Activated CD4-positive, alpha-beta memory T cell treated with anti-CD3 and anti-CD28 coated beads for 36 hours (primary cell): Measurements from ENCODE around the gene VIL1. TPM values are rescaled to one million over a fixed set of nuclear protein-coding genes. Genes with fewer than 3 reads are reported as not detected.

ENCODE experiments used
- CTCF ChIA-PET: fragments of 350-600 bp; sonication (Branson Sonifier 250); formaldehyde crosslinking; loops from one replicate; lab custom pipeline; 2021; ENCODE audit warnings: antibody characterized with exemption, inconsistent platforms; lab: Charles Lee
- POLR2A ChIA-PET: fragments of 350-600 bp; sonication (Branson Sonifier 250); formaldehyde crosslinking; loops from one replicate; lab custom pipeline; 2021; ENCODE audit warnings: antibody characterized with exemption; lab: Charles Lee
- DNase-seq: peaks from one replicate; pipeline ENCODE4 v3.0.0-alpha.2; 2020
- H3K27ac Mint-ChIP-seq: one replicate; pipeline ENCODE4 v1.8.0; 2021; ENCODE audit warnings: mixed read lengths
- H3K27me3 Mint-ChIP-seq: one replicate; pipeline ENCODE4 v1.8.0; 2021; ENCODE audit warnings: mixed read lengths
- H3K36me3 Mint-ChIP-seq: one replicate; pipeline ENCODE4 v1.8.0; 2021; ENCODE audit warnings: mixed read lengths
- H3K4me1 Mint-ChIP-seq: one replicate; pipeline ENCODE4 v1.8.0; 2021; ENCODE audit warnings: low read depth, mixed read lengths
- H3K4me3 Mint-ChIP-seq: one replicate; pipeline ENCODE4 v1.8.0; 2021; ENCODE audit warnings: mild to moderate bottlenecking, mixed read lengths
- H3K9me3 Mint-ChIP-seq: one replicate; pipeline ENCODE4 v1.8.0; 2021; ENCODE audit warnings: mixed read lengths
- intact Hi-C: fragments of 100-400 bp; cut with micrococcal nuclease; formaldehyde crosslinking; loops from one replicate; pipeline ENCODE4 v1.15.1; 2023
- total RNA-seq, 2 experiments: library from RNA; stranded (reverse); gene quantifications; one replicate each; pipeline ENCODE4 v1.2.3, GENCODE V29; 2021

VIL1 gene
- total RNA-seq, 2 experiments from 2014 or later, result not detected

GRCh38 chr2:218432676-218433365, 13.9 kb downstream of the VIL1 start:
- intact Hi-C loops, result no loop called here
- ChIA-PET CTCF (no interaction called here), POLR2A (no interaction called here)
- H3K4me1 Mint-ChIP-seq, result no peaks in the 10 kb centered on the region
- no peaks in the 10 kb centered on the region for H3K36me3 Mint-ChIP-seq
- DNase-seq, result no peak
- no peak overlapping the region for H3K27ac Mint-ChIP-seq
- H3K4me3 Mint-ChIP-seq, result no peak overlapping the region
- H3K9me3 Mint-ChIP-seq, result no peaks in the 10 kb centered on the region
- no peaks in the 10 kb centered on the region for H3K27me3 Mint-ChIP-seq

DNA sequence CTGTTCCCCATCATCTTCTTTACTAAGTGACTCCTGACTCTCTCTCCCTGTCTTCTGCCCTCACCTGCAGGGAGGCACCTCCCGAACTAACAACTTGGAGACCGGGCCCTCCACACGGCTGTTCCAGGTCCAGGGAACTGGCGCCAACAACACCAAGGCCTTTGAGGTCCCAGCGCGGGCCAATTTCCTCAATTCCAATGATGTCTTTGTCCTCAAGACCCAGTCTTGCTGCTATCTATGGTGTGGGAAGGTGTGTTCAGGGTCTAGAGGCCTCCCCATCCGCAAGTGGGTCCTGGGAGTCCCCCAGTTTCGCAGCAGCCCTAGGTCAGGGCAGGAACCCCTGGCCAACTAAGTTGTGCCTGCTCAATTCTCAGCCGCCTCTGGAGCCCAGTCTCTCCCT, 15.5 kb downstream of the VIL1 start:
- intact Hi-C loops, result no loop called here
- Mint-ChIP-seq H3K36me3 (no peaks in the 10 kb centered on the region), H3K4me3 (no peak overlapping the region), H3K27me3 (no peaks in the 10 kb centered on the region), H3K27ac (no peak overlapping the region), H3K9me3 (no peaks in the 10 kb centered on the region), H3K4me1 (no peaks in the 10 kb centered on the region)
- CTCF ChIA-PET, result no interaction called here
- POLR2A ChIA-PET, result no interaction called here
- no peak for DNase-seq

GRCh38 chr2:218435003-218435982, 16.4 kb downstream of the VIL1 start:
- Mint-ChIP-seq H3K4me3 (no peak overlapping the region), H3K4me1 (no peaks in the 10 kb centered on the region), H3K27me3 (no peaks in the 10 kb centered on the region)

GRCh38 chr2:218436992-218437391, 18.1 kb downstream of the VIL1 start:
- CTCF ChIA-PET, result no interaction called here

More at GRCh38 chr2:218435003-218435982, 16.4 kb downstream of the VIL1 start:
- Mint-ChIP-seq H3K36me3 (no peaks in the 10 kb centered on the region), H3K27ac (no peak overlapping the region), H3K9me3 (no peaks in the 10 kb centered on the region)
- intact Hi-C loops, result no loop called here
- no peak for DNase-seq
- CTCF ChIA-PET, result no interaction called here
- POLR2A ChIA-PET, result no interaction called here

DNA sequence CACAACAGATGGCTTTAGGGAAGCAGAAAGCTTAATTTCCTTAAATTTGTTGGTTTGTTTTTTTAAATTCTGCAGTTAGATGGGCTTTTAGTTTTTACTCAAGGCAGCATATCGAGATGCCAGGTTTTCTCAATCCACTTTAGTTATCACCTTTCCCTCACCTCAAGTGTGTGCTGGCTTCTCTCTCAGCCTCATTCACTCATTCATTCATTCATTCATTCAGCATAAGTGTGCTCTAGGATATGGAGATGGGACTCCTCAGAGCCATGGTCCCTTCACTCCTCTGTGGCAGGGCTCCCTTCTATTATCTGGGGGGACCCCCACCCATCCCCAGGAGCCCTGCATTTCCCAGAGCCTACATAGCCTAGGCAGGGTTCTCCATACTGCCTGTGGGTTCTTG, 19.0 kb downstream of the VIL1 start:
- ChIA-PET CTCF (no interaction called here), POLR2A (no interaction called here)
- no peaks in the 10 kb centered on the region for H3K36me3 Mint-ChIP-seq
- no peak for DNase-seq
- H3K27me3 Mint-ChIP-seq, result no peaks in the 10 kb centered on the region
- no peak overlapping the region for H3K4me3 Mint-ChIP-seq
- no peak overlapping the region for H3K27ac Mint-ChIP-seq
- intact Hi-C loops, result no loop called here
- H3K9me3 Mint-ChIP-seq, result no peaks in the 10 kb centered on the region
- H3K4me1 Mint-ChIP-seq, result no peaks in the 10 kb centered on the region

More at GRCh38 chr2:218436992-218437391, 18.1 kb downstream of the VIL1 start:
- Mint-ChIP-seq H3K36me3 (no peaks in the 10 kb centered on the region), H3K9me3 (no peaks in the 10 kb centered on the region), H3K27ac (no peak overlapping the region), H3K4me3 (no peak overlapping the region), H3K27me3 (no peaks in the 10 kb centered on the region), H3K4me1 (no peaks in the 10 kb centered on the region)
- POLR2A ChIA-PET, result no interaction called here
- intact Hi-C loops, result no loop called here
- DNase-seq, result no peak

DNA sequence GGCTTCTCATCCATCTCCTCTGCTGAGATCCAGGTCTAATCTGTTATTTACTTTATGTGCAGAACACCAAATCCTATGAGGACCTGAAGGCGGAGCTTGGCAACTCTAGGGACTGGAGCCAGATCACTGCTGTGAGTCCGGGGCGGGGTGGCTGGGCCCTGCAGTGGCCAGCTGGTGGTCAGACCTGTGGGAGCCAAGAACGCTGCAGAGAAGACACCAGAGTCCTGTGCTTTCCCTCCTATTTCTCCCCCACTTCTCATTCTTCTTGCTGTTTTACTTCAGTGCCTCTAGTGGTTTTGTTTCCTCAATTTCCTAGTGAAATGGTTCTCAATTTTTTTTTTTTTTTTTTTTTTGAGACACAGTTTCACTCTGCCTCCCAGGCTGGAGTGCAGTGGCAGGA, 19.7 kb downstream of the VIL1 start:
- H3K27ac Mint-ChIP-seq, result no peak overlapping the region
- no peaks in the 10 kb centered on the region for H3K9me3 Mint-ChIP-seq
- no peaks in the 10 kb centered on the region for H3K4me1 Mint-ChIP-seq
- POLR2A ChIA-PET, result no interaction called here
- CTCF ChIA-PET, result no interaction called here
- no peaks in the 10 kb centered on the region for H3K36me3 Mint-ChIP-seq
- no peak for DNase-seq
- H3K27me3 Mint-ChIP-seq, result no peaks in the 10 kb centered on the region
- no peak overlapping the region for H3K4me3 Mint-ChIP-seq
- intact Hi-C loops, result no loop called here

GRCh38 chr2:218444692-218445357, 25.9 kb downstream of the VIL1 start:
- ChIA-PET POLR2A (no interaction called here), CTCF (no interaction called here)
- H3K27me3 Mint-ChIP-seq, result no peaks in the 10 kb centered on the region
- no peaks in the 10 kb centered on the region for H3K4me1 Mint-ChIP-seq
- DNase-seq, result no peak
- H3K36me3 Mint-ChIP-seq, result peaks cover 11% of the 10 kb centered on the region
- intact Hi-C loops, result no loop called here
- H3K4me3 Mint-ChIP-seq, result no peak overlapping the region
- no peak overlapping the region for H3K27ac Mint-ChIP-seq
- H3K9me3 Mint-ChIP-seq, result no peaks in the 10 kb centered on the region

- Mint-ChIP-seq H3K9me3 (no peaks in the 10 kb centered on the region), H3K27me3 (no peaks in the 10 kb centered on the region), H3K27ac (no peak overlapping the region), H3K4me3 (no peak overlapping the region), H3K4me1 (no peaks in the 10 kb centered on the region), H3K36me3 (peaks cover 17% of the 10 kb centered on the region)
- ChIA-PET POLR2A (interaction anchor here (1.0 kb wide), 1 partner anchor 48 kb away, joined by 3 read pairs; no protein-coding TSS in a partner anchor), CTCF (no interaction called here)
- DNase-seq, result no peak
- intact Hi-C loops, result no loop called here
Observed at GRCh38 chr2:218445602-218446001, 26.7 kb downstream of the VIL1 start.

- Mint-ChIP-seq H3K4me1 (no peaks in the 10 kb centered on the region), H3K27me3 (no peaks in the 10 kb centered on the region), H3K4me3 (no peak overlapping the region), H3K9me3 (no peaks in the 10 kb centered on the region), H3K27ac (no peak overlapping the region), H3K36me3 (peaks cover 17% of the 10 kb centered on the region)
- DNase-seq, result no peak
- ChIA-PET POLR2A (no interaction called here), CTCF (no interaction called here)
- intact Hi-C loops, result no loop called here
Observed at GRCh38 chr2:218446547-218446946, 27.6 kb downstream of the VIL1 start.

DNA sequence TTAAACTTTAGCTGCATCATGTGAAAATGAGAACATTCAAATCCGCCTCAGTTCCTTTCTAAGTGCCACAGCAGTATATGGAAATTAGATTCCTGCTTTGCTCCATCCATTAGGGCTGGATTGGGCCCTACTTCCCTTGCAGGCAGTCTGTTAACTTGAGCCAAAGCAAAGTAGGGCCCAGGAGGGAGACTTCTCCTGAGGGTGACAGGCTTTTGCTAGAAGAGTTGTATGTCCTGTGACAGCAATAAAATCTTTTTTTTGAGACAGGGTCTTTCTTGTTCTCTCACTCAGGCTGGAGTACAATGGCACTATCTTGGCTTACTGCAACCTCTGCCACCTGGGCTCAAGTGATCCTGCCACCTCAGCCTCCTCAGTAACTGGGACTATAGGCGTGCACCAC, 28.1 kb downstream of the VIL1 start:
- no peaks in the 10 kb centered on the region for H3K9me3 Mint-ChIP-seq
- DNase-seq, result no peak
- peaks cover 19% of the 10 kb centered on the region for H3K36me3 Mint-ChIP-seq
- POLR2A ChIA-PET, result no interaction called here
- H3K27ac Mint-ChIP-seq, result no peak overlapping the region
- no peaks in the 10 kb centered on the region for H3K27me3 Mint-ChIP-seq
- CTCF ChIA-PET, result no interaction called here
- intact Hi-C loops, result no loop called here
- H3K4me1 Mint-ChIP-seq, result no peaks in the 10 kb centered on the region
- no peak overlapping the region for H3K4me3 Mint-ChIP-seq

DNA sequence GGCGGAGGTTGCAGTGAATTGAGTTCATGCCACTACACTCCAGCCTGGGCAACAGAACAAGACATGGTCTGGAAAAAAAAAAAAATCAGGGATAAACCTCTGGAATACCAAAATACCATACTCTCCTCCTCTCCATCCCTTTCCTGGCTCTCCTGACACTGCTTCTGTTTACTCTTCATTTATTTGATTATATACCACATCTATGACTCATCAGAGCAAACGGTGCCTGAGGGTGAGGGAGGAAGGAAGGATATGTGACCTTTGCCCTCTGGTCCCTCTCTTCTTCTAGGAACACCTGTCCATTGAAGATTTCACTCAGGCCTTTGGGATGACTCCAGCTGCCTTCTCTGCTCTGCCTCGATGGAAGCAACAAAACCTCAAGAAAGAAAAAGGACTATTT, 30.0 kb downstream of the VIL1 start:
- Mint-ChIP-seq H3K36me3 (peaks cover 29% of the 10 kb centered on the region), H3K27ac (no peak overlapping the region), H3K27me3 (no peaks in the 10 kb centered on the region), H3K4me3 (no peak overlapping the region), H3K4me1 (no peaks in the 10 kb centered on the region), H3K9me3 (no peaks in the 10 kb centered on the region)
- ChIA-PET POLR2A (no interaction called here), CTCF (no interaction called here)
- intact Hi-C loops, result no loop called here
- no peak for DNase-seq

- Mint-ChIP-seq H3K4me3 (no peak overlapping the region), H3K9me3 (peaks cover 13% of the 10 kb centered on the region), H3K4me1 (no peaks in the 10 kb centered on the region), H3K36me3 (peaks cover 58% of the 10 kb centered on the region), H3K27ac (no peak overlapping the region), H3K27me3 (no peaks in the 10 kb centered on the region)
- ChIA-PET POLR2A (no interaction called here), CTCF (no interaction called here)
- DNase-seq, result no peak
- intact Hi-C loops, result no loop called here
Observed at GRCh38 chr2:218452079-218452478, 33.2 kb downstream of the VIL1 start.
